Stimulated activated CD4-positive, alpha-beta T cell treated with anti-CD3 and anti-CD28 coated beads, Interleukin-12 subunit alpha, Interleukin-12 subunit beta, amount 100 ng/mL, for 24 hours (primary cell): ENCODE measurements around the gene KCNMA1.

Source experiments
- DNase-seq, 2 experiments: peaks; one replicate each; pipeline ENCODE4 v3.0.0-alpha.2; 2020; ENCODE audit warnings: low read depth in 2 of 2

Gene KCNMA1

GRCh38 chr10:77448226-77448625 lies 189.4 kb downstream of the KCNMA1 start:
- no peak for DNase-seq

- no peak for DNase-seq
Observed at GRCh38 chr10:77446700-77447099, 190.9 kb downstream of the KCNMA1 start.

GRCh38 chr10:77445547-77445946 lies 192.1 kb downstream of the KCNMA1 start:
- DNase-seq = no peak

GRCh38 chr10:77444041-77444440 lies 193.6 kb downstream of the KCNMA1 start:
- no peak for DNase-seq

GRCh38 chr10:77442699-77443189 lies 194.9 kb downstream of the KCNMA1 start:
- no peak for DNase-seq

GRCh38 chr10:77441353-77442166 lies 196.0 kb downstream of the KCNMA1 start:
- DNase-seq = no peak

- DNase-seq = no peak
Observed at GRCh38 chr10:77436257-77436975, 201.2 kb downstream of the KCNMA1 start.

GRCh38 chr10:77433546-77433945 lies 204.1 kb downstream of the KCNMA1 start:
- DNase-seq = no peak

- DNase-seq = no peak
Observed at GRCh38 chr10:77431980-77432797, 205.4 kb downstream of the KCNMA1 start.

- DNase-seq = no peak
Observed at GRCh38 chr10:77431209-77431611, 206.4 kb downstream of the KCNMA1 start.

- DNase-seq = no peak
Observed at GRCh38 chr10:77430530-77430929, 207.1 kb downstream of the KCNMA1 start.

- no peak for DNase-seq
Observed at GRCh38 chr10:77428691-77429395, 208.8 kb downstream of the KCNMA1 start.

- no peak for DNase-seq
Observed at GRCh38 chr10:77424257-77424656, 213.4 kb downstream of the KCNMA1 start.

- DNase-seq = no peak
Observed at GRCh38 chr10:77422491-77423338, 214.9 kb downstream of the KCNMA1 start.

GRCh38 chr10:77421591-77421990 lies 216.0 kb downstream of the KCNMA1 start:
- DNase-seq = no peak

GRCh38 chr10:77420947-77421523 lies 216.6 kb downstream of the KCNMA1 start:
- DNase-seq = no peak

GRCh38 chr10:77419979-77420378 lies 217.6 kb downstream of the KCNMA1 start:
- no peak for DNase-seq

- no peak for DNase-seq
Observed at GRCh38 chr10:77419056-77419455, 218.6 kb downstream of the KCNMA1 start.

- DNase-seq = no peak
Observed at GRCh38 chr10:77417806-77418640, 219.6 kb downstream of the KCNMA1 start.
